ENCODE measurements around the gene CCL2.

The CCL2 gene

DNA sequence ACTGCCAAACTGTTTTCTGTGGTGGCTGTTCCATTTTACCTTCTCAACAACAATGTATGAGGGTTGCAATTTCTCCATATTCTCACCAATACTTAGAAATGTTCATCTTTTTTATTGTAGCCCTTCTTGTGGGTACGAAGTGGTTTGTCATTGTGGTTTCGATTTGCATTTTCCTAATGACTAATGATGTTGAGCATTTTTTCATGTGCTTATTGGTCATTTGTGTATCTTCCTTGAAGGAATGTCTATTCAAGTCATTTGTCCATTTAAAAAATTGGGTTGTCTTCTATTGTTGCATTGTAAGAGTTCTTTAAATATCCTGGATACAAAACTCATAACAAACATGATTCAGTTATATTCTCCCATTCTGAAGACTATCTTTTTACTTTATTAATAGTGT is 47.5 kb upstream of the CCL2 start:
- H3K4me1 ChIP-seq (ENCODE audit: insufficient read depth, low read length, poor library complexity, severe bottlenecking): no peaks in the 10 kb centered on the region
- H3K9me3 ChIP-seq (ENCODE audit: insufficient read depth, low read depth, low read length): no peaks in the 10 kb centered on the region
- no peaks in the 10 kb centered on the region for H3F3A ChIP-seq (ENCODE audit: low read depth)
- no peaks in the 10 kb centered on the region for H3K36me3 ChIP-seq (ENCODE audit: insufficient read depth, low read length)
- no peaks in the 10 kb centered on the region for H3K9me2 ChIP-seq (replicated peaks; ENCODE audit: low read depth, low read length)
- H3K4me2 ChIP-seq (ENCODE audit: low read depth, low read length, poor library complexity, severe bottlenecking): no peak overlapping the region
- H3K9ac ChIP-seq (ENCODE audit: low read depth, low read length, poor library complexity, severe bottlenecking): no peak overlapping the region
- no peaks in the 10 kb centered on the region for H3K79me2 ChIP-seq (ENCODE audit: insufficient read depth, low read length)
- no peaks in the 10 kb centered on the region for H3K27me3 ChIP-seq (ENCODE audit: insufficient read depth, low read length, poor library complexity, severe bottlenecking)
- no peak overlapping the region for H3K4me3 ChIP-seq (ENCODE audit: low read length, poor library complexity, severe bottlenecking)
- TF ChIP-seq, protein P1, sequence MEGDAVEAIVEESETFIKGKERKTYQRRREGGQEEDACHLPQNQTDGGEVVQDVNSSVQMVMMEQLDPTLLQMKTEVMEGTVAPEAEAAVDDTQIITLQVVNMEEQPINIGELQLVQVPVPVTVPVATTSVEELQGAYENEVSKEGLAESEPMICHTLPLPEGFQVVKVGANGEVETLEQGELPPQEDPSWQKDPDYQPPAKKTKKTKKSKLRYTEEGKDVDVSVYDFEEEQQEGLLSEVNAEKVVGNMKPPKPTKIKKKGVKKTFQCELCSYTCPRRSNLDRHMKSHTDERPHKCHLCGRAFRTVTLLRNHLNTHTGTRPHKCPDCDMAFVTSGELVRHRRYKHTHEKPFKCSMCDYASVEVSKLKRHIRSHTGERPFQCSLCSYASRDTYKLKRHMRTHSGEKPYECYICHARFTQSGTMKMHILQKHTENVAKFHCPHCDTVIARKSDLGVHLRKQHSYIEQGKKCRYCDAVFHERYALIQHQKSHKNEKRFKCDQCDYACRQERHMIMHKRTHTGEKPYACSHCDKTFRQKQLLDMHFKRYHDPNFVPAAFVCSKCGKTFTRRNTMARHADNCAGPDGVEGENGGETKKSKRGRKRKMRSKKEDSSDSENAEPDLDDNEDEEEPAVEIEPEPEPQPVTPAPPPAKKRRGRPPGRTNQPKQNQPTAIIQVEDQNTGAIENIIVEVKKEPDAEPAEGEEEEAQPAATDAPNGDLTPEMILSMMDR (conservative IDR thresholded peaks at IDR 0.05; ENCODE audit: low read length): no peak
- TF ChIP-seq EZH2phosphoT487 (IDR thresholded peaks at IDR 0.05; ENCODE audit: borderline replicate concordance): no peak
- H2AFZ ChIP-seq (ENCODE audit: low read length): no peak overlapping the region
- no peaks in the 10 kb centered on the region for H4K20me1 ChIP-seq (ENCODE audit: insufficient read depth, low read length, poor library complexity, severe bottlenecking)

- H3K79me2 ChIP-seq (ENCODE audit: insufficient read depth, low read length): no peaks in the 10 kb centered on the region
- H3K9me2 ChIP-seq (replicated peaks; ENCODE audit: low read depth, low read length): no peaks in the 10 kb centered on the region
- no peak overlapping the region for H3K4me3 ChIP-seq (ENCODE audit: low read length, poor library complexity, severe bottlenecking)
- no peaks in the 10 kb centered on the region for H4K20me1 ChIP-seq (ENCODE audit: insufficient read depth, low read length, poor library complexity, severe bottlenecking)
- H3K4me1 ChIP-seq (ENCODE audit: insufficient read depth, low read length, poor library complexity, severe bottlenecking): peaks cover 22% of the 10 kb centered on the region
- no peaks in the 10 kb centered on the region for H3K36me3 ChIP-seq (ENCODE audit: insufficient read depth, low read length)
- no peak overlapping the region for H3K4me2 ChIP-seq (ENCODE audit: low read depth, low read length, poor library complexity, severe bottlenecking)
- no peaks in the 10 kb centered on the region for H3F3A ChIP-seq (ENCODE audit: low read depth)
- no peaks in the 10 kb centered on the region for H3K9me3 ChIP-seq (ENCODE audit: insufficient read depth, low read depth, low read length)
- no peaks in the 10 kb centered on the region for H3K27me3 ChIP-seq (ENCODE audit: insufficient read depth, low read length, poor library complexity, severe bottlenecking)
- H3K9ac ChIP-seq (ENCODE audit: low read depth, low read length, poor library complexity, severe bottlenecking): no peak overlapping the region
- TF ChIP-seq, protein P1 (conservative IDR thresholded peaks at IDR 0.05; ENCODE audit: low read length): no peak
- TF ChIP-seq EZH2phosphoT487 (IDR thresholded peaks at IDR 0.05; ENCODE audit: borderline replicate concordance): no peak
- H2AFZ ChIP-seq (ENCODE audit: low read length): no peak overlapping the region
Observed at GRCh38 chr17:34218748-34219147, 36.3 kb upstream of the CCL2 start.

DNA sequence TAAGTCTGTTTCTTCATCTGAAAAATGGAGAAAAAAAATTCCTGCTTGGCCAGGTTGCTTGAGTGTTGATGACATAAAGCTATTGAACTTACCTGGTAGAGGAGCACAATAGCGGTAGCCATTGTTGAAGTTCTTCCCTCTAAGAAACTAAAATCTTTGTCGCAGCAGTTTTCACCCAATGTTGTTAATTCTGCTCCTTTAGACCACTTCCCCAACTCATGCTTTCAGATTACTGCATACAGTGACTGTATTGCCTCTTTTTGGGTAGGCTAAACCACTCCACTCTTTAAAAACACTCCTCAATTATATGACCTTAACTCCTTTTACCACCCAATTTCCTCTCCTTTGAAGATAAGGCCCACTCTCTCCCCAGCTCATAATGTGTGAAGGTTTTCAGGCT is 35.7 kb upstream of the CCL2 start:
- TF ChIP-seq, protein P1 (conservative IDR thresholded peaks at IDR 0.05; ENCODE audit: low read length): no peak
- TF ChIP-seq EZH2phosphoT487 (IDR thresholded peaks at IDR 0.05; ENCODE audit: borderline replicate concordance): no peak
- Histone ChIP-seq H3K4me1 (ENCODE audit: insufficient read depth, low read length, poor library complexity, severe bottlenecking) (peaks cover 22% of the 10 kb centered on the region), H4K20me1 (ENCODE audit: insufficient read depth, low read length, poor library complexity, severe bottlenecking) (no peaks in the 10 kb centered on the region), H3K36me3 (ENCODE audit: insufficient read depth, low read length) (no peaks in the 10 kb centered on the region), H3K9me2 (replicated peaks; ENCODE audit: low read depth, low read length) (no peaks in the 10 kb centered on the region), H2AFZ (ENCODE audit: low read length) (no peak overlapping the region), H3K4me2 (ENCODE audit: low read depth, low read length, poor library complexity, severe bottlenecking) (no peak overlapping the region), H3K79me2 (ENCODE audit: insufficient read depth, low read length) (no peaks in the 10 kb centered on the region), H3F3A (ENCODE audit: low read depth) (no peaks in the 10 kb centered on the region), H3K9me3 (ENCODE audit: insufficient read depth, low read depth, low read length) (no peaks in the 10 kb centered on the region), H3K27me3 (ENCODE audit: insufficient read depth, low read length, poor library complexity, severe bottlenecking) (no peaks in the 10 kb centered on the region), H3K4me3 (ENCODE audit: low read length, poor library complexity, severe bottlenecking) (no peak overlapping the region), H3K9ac (ENCODE audit: low read depth, low read length, poor library complexity, severe bottlenecking) (no peak overlapping the region)
